Measurements from ENCODE around the gene DNAJC4. TPM values are rescaled to one million over a fixed set of nuclear protein-coding genes. Genes with fewer than 3 reads are reported as not detected.

Gene DNAJC4
- total and polyA plus RNA-seq, 9 of the 15 experiments (the other 6 are each of a cell fraction or from before 2014, with no cell fraction given) = 4.0 to 32.6 (median 19.9) TPM

GRCh38 chr11:64238999-64239398 is 8.7 kb downstream of the DNAJC4 start:
- no TSS peak for BruUV-seq (replicated peaks)
- ATAC-seq (no peak), DNase-seq (ENCODE audit: extremely low read depth in 1 of 4, low spot score in 3 of 4) (no peak), FAIRE-seq (no peak)
- TF ChIP-seq POU5F1 (IDR thresholded peaks at IDR 0.05; ENCODE audit: borderline replicate concordance, low read depth, low read length, partially characterized antibody) (no peak), ZNF316 (IDR thresholded peaks at IDR 0.05) (no peak), HMG20B (CRISPR knock-in tag; IDR thresholded peaks at IDR 0.05) (no peak), TCF7 (IDR thresholded peaks at IDR 0.05; ENCODE audit: borderline replicate concordance) (no peak), SMAD1 (IDR thresholded peaks at IDR 0.05; ENCODE audit: low read depth, low read length, partially characterized antibody) (no peak), ZNF165 (CRISPR knock-in tag; IDR thresholded peaks at IDR 0.05; ENCODE audit: borderline replicate concordance) (no peak), KLF16 (IDR thresholded peaks at IDR 0.05) (no peak), POLR3G (IDR thresholded peaks at IDR 0.05; ENCODE audit: extremely low read depth, insufficient read length, insufficient replicate concordance) (no peak), KDM4B (IDR thresholded peaks at IDR 0.05; ENCODE audit: borderline replicate concordance in 2 of 2, low read depth in 1 of 2) (no peak), ZNF592 (IDR thresholded peaks at IDR 0.05) (no peak), ZNF324 (CRISPR knock-in tag; IDR thresholded peaks at IDR 0.05) (no peak), IRF9 (tag; IDR thresholded peaks at IDR 0.05) (no peak), HDGF (IDR thresholded peaks at IDR 0.05) (no peak), SNAPC5 (CRISPR knock-in tag; IDR thresholded peaks at IDR 0.05) (no peak), NCOA2 (IDR thresholded peaks at IDR 0.05; ENCODE audit: partially characterized antibody in 2 of 2) (no peak), ZNF551 (CRISPR knock-in tag; IDR thresholded peaks at IDR 0.05) (no peak)
- H3K4me3 ChIP-seq = no peak overlapping the region
- H3K9ac ChIP-seq (ENCODE audit: insufficient read depth in 1 of 2, low read depth in 2 of 2, low read length in 2 of 2) = no peak overlapping the region; a peak in 1 of 4 replicates
- peaks cover 31 to 66% of the 10 kb centered on the region in 2 experiments for H3K4me1 ChIP-seq (replicated peaks in 1 of 2; ENCODE audit: control insufficient read depth in 2 of 2, insufficient read depth in 2 of 2, low read length in 2 of 2)
- H3K27me3 ChIP-seq (ENCODE audit: control insufficient read depth in 2 of 2, insufficient read depth in 2 of 2, low read length in 2 of 2) = no peaks in the 10 kb centered on the region
- intact Hi-C loops (cut with micrococcal nuclease) = no loop called here
- peak overlapping the region; percentile 33; the same call in 2 of the 3 replicates for H3K27ac ChIP-seq (ENCODE audit: extremely low read depth, low read depth, low read length)
- 0 out of 2 replicates have a peak, but pooled peaks cover 3% of the 10 kb centered on the region for H4K20me1 ChIP-seq (replicated peaks; ENCODE audit: control insufficient read depth, insufficient read depth, low read length)
- H3K36me3 ChIP-seq (ENCODE audit: control insufficient read depth, insufficient read depth, low read length) = peaks cover 59% of the 10 kb centered on the region
- no peaks in the 10 kb centered on the region for H3K9me1 ChIP-seq (ENCODE audit: control insufficient read depth, insufficient read depth, low read length)
- peaks cover 52% of the 10 kb centered on the region for H3K79me2 ChIP-seq (ENCODE audit: control insufficient read depth, insufficient read depth, low read length)
- no peak overlapping the region for H2AFZ ChIP-seq (ENCODE audit: low read depth, low read length)
- ChIA-PET POLR2A (interaction anchor here (0.8 to 1.6 kb wide), 6 partner anchors 8 to 29 kb away, joined by 3 to 9 read pairs (median 3); partner anchors contain the start of genes DNAJC4 and PPP1R14B), CTCF (ENCODE audit: low intra/inter-chr PET ratio) (no interaction called here)
- no peaks in the 10 kb centered on the region for H3K9me3 ChIP-seq (replicated peaks; ENCODE audit: control insufficient read depth, insufficient read depth, low read depth, low read length)
- H3K4me2 ChIP-seq (ENCODE audit: insufficient read depth, low read length) = no peak overlapping the region
- 90% methylated on average over 5 of the region's 5 CpGs for WGBS (ENCODE audit: insufficient coverage, low coverage, missing lambda C conversion rate)
- in situ Hi-C loops (cut with MboI) = no loop called here
